ENCODE results near the gene FGF9. TPM values are rescaled to one million over a fixed set of nuclear protein-coding genes. Genes with fewer than 3 reads are reported as not detected.
A peak's percentile ranks its signal among the peaks of the same experiment; 100 is the strongest.

Gene FGF9
- total RNA-seq, 1 experiment from 2014 or later, result 0.26 TPM

GRCh38 chr13:21637296-21637695, 33.6 kb upstream of the FGF9 start (continued):
- TF ChIP-seq ZNF532 (CRISPR knock-in tag; IDR thresholded peaks at IDR 0.05; ENCODE audit: borderline replicate concordance) (no peak), SMAD4 (CRISPR knock-in tag; IDR thresholded peaks at IDR 0.05) (no peak), MYBL2 (CRISPR knock-in tag; IDR thresholded peaks at IDR 0.05) (no peak), NFE2L1 (CRISPR knock-in tag; IDR thresholded peaks at IDR 0.05) (no peak), ESRRA (CRISPR knock-in tag; IDR thresholded peaks at IDR 0.05; ENCODE audit: borderline replicate concordance) (no peak), NR2C2 (CRISPR knock-in tag; IDR thresholded peaks at IDR 0.05) (no peak), NR3C1 (CRISPR knock-in tag; conservative IDR thresholded peaks at IDR 0.05; ENCODE audit: low read depth) (no peak), EMX1 (CRISPR knock-in tag; IDR thresholded peaks at IDR 0.05) (no peak), ATF3 (CRISPR knock-in tag; conservative IDR thresholded peaks at IDR 0.05) (no peak), ETV6 (CRISPR knock-in tag; IDR thresholded peaks at IDR 0.05) (no peak)
- TF ChIP-seq, protein P1, sequence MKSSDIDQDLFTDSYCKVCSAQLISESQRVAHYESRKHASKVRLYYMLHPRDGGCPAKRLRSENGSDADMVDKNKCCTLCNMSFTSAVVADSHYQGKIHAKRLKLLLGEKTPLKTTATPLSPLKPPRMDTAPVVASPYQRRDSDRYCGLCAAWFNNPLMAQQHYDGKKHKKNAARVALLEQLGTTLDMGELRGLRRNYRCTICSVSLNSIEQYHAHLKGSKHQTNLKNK (CRISPR knock-in tag; IDR thresholded peaks at IDR 0.05), result no peak
- TF ChIP-seq, protein P2, sequence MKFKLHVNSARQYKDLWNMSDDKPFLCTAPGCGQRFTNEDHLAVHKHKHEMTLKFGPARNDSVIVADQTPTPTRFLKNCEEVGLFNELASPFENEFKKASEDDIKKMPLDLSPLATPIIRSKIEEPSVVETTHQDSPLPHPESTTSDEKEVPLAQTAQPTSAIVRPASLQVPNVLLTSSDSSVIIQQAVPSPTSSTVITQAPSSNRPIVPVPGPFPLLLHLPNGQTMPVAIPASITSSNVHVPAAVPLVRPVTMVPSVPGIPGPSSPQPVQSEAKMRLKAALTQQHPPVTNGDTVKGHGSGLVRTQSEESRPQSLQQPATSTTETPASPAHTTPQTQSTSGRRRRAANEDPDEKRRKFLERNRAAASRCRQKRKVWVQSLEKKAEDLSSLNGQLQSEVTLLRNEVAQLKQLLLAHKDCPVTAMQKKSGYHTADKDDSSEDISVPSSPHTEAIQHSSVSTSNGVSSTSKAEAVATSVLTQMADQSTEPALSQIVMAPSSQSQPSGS (CRISPR knock-in tag; IDR thresholded peaks at IDR 0.05; ENCODE audit: borderline replicate concordance, low read depth), result no peak
- TF ChIP-seq, protein P3, sequence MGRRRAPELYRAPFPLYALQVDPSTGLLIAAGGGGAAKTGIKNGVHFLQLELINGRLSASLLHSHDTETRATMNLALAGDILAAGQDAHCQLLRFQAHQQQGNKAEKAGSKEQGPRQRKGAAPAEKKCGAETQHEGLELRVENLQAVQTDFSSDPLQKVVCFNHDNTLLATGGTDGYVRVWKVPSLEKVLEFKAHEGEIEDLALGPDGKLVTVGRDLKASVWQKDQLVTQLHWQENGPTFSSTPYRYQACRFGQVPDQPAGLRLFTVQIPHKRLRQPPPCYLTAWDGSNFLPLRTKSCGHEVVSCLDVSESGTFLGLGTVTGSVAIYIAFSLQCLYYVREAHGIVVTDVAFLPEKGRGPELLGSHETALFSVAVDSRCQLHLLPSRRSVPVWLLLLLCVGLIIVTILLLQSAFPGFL (CRISPR knock-in tag; IDR thresholded peaks at IDR 0.05; ENCODE audit: borderline replicate concordance), result no peak

- no peaks in the 10 kb centered on the region for H3K4me1 Mint-ChIP-seq
- no peak for ATAC-seq
These were observed 32.3 kb upstream of the FGF9 start for GRCh38 chr13:21638319-21639282.

More at GRCh38 chr13:21638319-21639282, 32.3 kb upstream of the FGF9 start:
- H3K9me3 Mint-ChIP-seq, result peaks cover 4% of the 10 kb centered on the region
- no peak overlapping the region for H3K4me3 Mint-ChIP-seq
- no peak overlapping the region for H3K27ac Mint-ChIP-seq
- ChIA-PET POLR2A (no interaction called here), CTCF (interaction anchor here (0.6 to 2.1 kb wide), 43 partner anchors 8 to 1260 kb away, joined by 3 to 22 read pairs (median 4); partner anchors contain the start of genes FGF9 and MICU2)
- no peaks in the 10 kb centered on the region; the same call in none of the 2 replicates for H3K36me3 Mint-ChIP-seq
- DNase-seq (ENCODE audit: low spot score), result no peak
- H3K27me3 Mint-ChIP-seq (ENCODE audit: low read depth), result no peaks in the 10 kb centered on the region; the same call in 1 of the 2 replicates
- TF ChIP-seq, protein P3 (CRISPR knock-in tag; IDR thresholded peaks at IDR 0.05; ENCODE audit: borderline replicate concordance), result no peak
- TF ChIP-seq, protein P4, sequence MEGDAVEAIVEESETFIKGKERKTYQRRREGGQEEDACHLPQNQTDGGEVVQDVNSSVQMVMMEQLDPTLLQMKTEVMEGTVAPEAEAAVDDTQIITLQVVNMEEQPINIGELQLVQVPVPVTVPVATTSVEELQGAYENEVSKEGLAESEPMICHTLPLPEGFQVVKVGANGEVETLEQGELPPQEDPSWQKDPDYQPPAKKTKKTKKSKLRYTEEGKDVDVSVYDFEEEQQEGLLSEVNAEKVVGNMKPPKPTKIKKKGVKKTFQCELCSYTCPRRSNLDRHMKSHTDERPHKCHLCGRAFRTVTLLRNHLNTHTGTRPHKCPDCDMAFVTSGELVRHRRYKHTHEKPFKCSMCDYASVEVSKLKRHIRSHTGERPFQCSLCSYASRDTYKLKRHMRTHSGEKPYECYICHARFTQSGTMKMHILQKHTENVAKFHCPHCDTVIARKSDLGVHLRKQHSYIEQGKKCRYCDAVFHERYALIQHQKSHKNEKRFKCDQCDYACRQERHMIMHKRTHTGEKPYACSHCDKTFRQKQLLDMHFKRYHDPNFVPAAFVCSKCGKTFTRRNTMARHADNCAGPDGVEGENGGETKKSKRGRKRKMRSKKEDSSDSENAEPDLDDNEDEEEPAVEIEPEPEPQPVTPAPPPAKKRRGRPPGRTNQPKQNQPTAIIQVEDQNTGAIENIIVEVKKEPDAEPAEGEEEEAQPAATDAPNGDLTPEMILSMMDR (IDR thresholded peaks at IDR 0.05), result peak; percentile 70
